Keratinocyte (primary cell): ENCODE results near the gene MLLT10. TPM values are rescaled to one million over a fixed set of nuclear protein-coding genes. Genes with fewer than 3 reads are reported as not detected.
A peak's percentile ranks its signal among the peaks of the same experiment; 100 is the strongest.
"Not testable (repeated sequence)": the region's sequence is repeated elsewhere in the genome, so short reads cannot be mapped to it uniquely, and the experiment has no call there.

Experiments
- DNase-seq: peaks from one replicate; pipeline ENCODE4 v3.0.0-alpha.2; 2011; ENCODE audit warnings: low read depth, missing footprints, low spot score
- FAIRE-seq: peaks from 2 replicates; lab custom pipeline; 2011; peaks lifted over from hg19 to GRCh38; lab: Jason Lieb, UNC
- H2AFZ ChIP-seq: 2 replicates; pipeline ENCODE4 v1.6.0; 2012; ENCODE audit warnings: low read length, control low read depth, inconsistent platforms; ENCODE audit not compliant: control insufficient read depth
- H3K27ac ChIP-seq: 2 replicates; pipeline ENCODE4 v1.5.1; 2011; ENCODE audit warnings: low read length; ENCODE audit not compliant: control insufficient read depth, insufficient read depth
- H3K27me3 ChIP-seq: 3 replicates; pipeline ENCODE4 v1.6.0; 2011; ENCODE audit warnings: low read length; ENCODE audit not compliant: control insufficient read depth, insufficient read depth; ENCODE audit errors: extremely low read depth
- H3K36me3 ChIP-seq, 2 experiments: 2 replicates in 1 of 2; 3 replicates in 1 of 2; pipeline ENCODE4 v1.5.1; 2011; ENCODE audit warnings: low read length in 2 of 2, mild to moderate bottlenecking in 1 of 2; ENCODE audit not compliant: control insufficient read depth in 2 of 2, insufficient read depth in 2 of 2; ENCODE audit errors: extremely low read depth in 1 of 2
- H3K4me1 ChIP-seq: 3 replicates; pipeline ENCODE4 v1.5.1; 2011; ENCODE audit warnings: low read length; ENCODE audit not compliant: control insufficient read depth, insufficient read depth; ENCODE audit errors: extremely low read depth
- H3K4me2 ChIP-seq: 3 replicates; pipeline ENCODE4 v1.6.0; 2011; ENCODE audit warnings: low read depth, low read length; ENCODE audit not compliant: control insufficient read depth, insufficient read depth; ENCODE audit errors: extremely low read depth
- H3K4me3 ChIP-seq, 3 experiments: fragments of 200-600 bp in 1 of 3; sonication (generic) in 1 of 3; 2 replicates in 2 of 3; 3 replicates in 1 of 3; pipeline ENCODE4 v1.5.1; 2011 to 2016; ENCODE audit warnings: low read length in 3 of 3, mild to moderate bottlenecking in 3 of 3, control low read depth in 2 of 3, inconsistent platforms in 1 of 3, low read depth in 1 of 3, mixed read lengths in 1 of 3, mixed run types in 1 of 3, moderate library complexity in 1 of 3; ENCODE audit not compliant: control insufficient read depth in 2 of 3, insufficient read depth in 2 of 3; ENCODE audit errors: extremely low read depth in 1 of 3
- H3K79me2 ChIP-seq: 2 replicates; pipeline ENCODE4 v1.6.0; 2012; ENCODE audit warnings: low read length; ENCODE audit not compliant: control insufficient read depth, insufficient read depth
- H3K9ac ChIP-seq: 3 replicates; pipeline ENCODE4 v1.6.0; 2011; ENCODE audit warnings: low read length; ENCODE audit not compliant: control insufficient read depth, insufficient read depth; ENCODE audit errors: extremely low read depth
- H3K9me1 ChIP-seq: 3 replicates; pipeline ENCODE4 v1.6.0; 2011; ENCODE audit warnings: low read length; ENCODE audit not compliant: control insufficient read depth, insufficient read depth; ENCODE audit errors: extremely low read depth
- H3K9me3 ChIP-seq: 2 replicates; pipeline ENCODE4 v1.5.1; 2012; ENCODE audit warnings: low read depth, low read length; ENCODE audit not compliant: control insufficient read depth
- H4K20me1 ChIP-seq: 3 replicates; pipeline ENCODE4 v1.6.0; 2011; ENCODE audit warnings: low read length; ENCODE audit not compliant: control insufficient read depth, insufficient read depth; ENCODE audit errors: extremely low read depth
- EZH2 ChIP-seq: IDR thresholded peaks from one replicate; pipeline ENCODE4 v1.6.1; 2012; ENCODE audit warnings: inconsistent platforms, mild to moderate bottlenecking, low read length, moderate library complexity
- dilution Hi-C: fragments of 300-500 bp; cut with MboI; formaldehyde crosslinking; loops from one replicate; pipeline ENCODE4 v1.7.0; 2020; ENCODE audit warnings: low sequenced_read_pairs; ENCODE audit not compliant: extremely low pct_ligation_motif_present
- polyA plus RNA-seq, 5 experiments: library from polyadenylated mRNA; depleted of rRNA in 3 of 5; stranded (reverse) in 3 of 5; stranded (forward) in 1 of 5; unstranded in 1 of 5; fragments of >200 nt; gene quantifications; 1 replicate in 1 of 5; 2 replicates in 3 of 5; 3 replicates in 1 of 5; pipeline versions ENCODE4 v1.2.1 to v1.2.3, GENCODE V29; 2011 to 2012; ENCODE audit warnings: missing spikeins in 2 of 5, low read depth in 1 of 5, low replicate concordance in 1 of 5
- TF ChIP-seq, protein P1 (sequence below), 3 experiments: IDR thresholded peaks in 1 of 3; conservative IDR thresholded peaks in 1 of 3; optimal IDR thresholded peaks in 1 of 3; 2 replicates in 2 of 3; 3 replicates in 1 of 3; pipeline versions ENCODE3 to v1.5.1; 2011; ENCODE audit warnings: low read length in 3 of 3, mild to moderate bottlenecking in 3 of 3, moderate library complexity in 2 of 3, control low read depth in 1 of 3, inconsistent platforms in 1 of 3; ENCODE audit not compliant: insufficient read depth in 2 of 3; ENCODE audit errors: extremely low read depth in 1 of 3

MLLT10 gene
- polyA plus RNA-seq, 1 donor (not counting 4 experiments of a cell fraction or from before 2014, with no cell fraction given): 40.2 TPM

DNA sequence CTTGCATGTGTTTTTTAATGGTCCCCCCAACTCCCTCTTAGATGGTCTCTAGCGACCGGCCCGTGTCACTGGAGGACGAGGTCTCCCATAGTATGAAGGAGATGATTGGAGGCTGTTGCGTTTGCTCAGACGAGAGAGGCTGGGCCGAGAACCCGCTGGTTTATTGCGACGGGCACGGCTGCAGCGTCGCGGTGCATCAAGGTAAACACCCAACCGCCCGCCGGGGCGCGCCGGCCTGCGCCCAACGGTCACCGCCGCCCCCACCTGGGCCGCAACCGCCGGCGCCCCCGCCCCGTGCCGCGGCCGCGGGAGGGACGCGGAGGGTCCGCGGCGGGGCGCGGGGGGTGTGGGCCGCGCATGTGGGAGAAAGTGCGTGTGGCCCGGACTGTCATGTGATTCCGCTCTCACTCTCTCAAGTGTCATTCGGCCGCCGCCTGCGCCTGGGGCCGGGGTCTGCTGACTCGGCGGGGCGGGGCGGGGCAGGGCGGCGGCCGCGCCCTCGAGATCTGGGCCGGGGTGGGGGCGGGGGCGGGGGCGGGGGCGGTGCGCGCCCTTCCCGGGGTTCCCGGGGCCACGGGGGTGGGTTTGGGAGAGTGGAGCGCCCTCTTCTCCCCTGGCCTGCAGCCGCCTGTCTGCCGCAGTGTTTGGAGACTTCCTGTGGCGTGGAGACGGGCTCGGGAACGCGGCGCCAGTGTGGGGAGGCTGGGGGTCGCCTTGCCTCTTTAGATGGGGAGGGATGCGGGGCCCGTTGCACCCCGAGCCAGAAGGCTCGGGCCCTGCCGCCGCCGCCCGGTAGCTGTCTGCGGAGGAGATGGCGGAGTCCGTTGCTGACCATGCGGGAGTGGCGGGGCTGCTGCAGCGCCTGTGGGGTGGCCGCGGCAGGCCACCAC lies 817 bp downstream of the MLLT10 start:
- Histone ChIP-seq H3K27ac (peak overlapping the region; percentile 69), H4K20me1 (peaks cover 2% of the 10 kb centered on the region), H2AFZ (peak overlapping the region; percentile 5), H3K36me3 (peaks cover 0 to 1% of the 10 kb centered on the region in 2 experiments), H3K9me1 (no peaks in the 10 kb centered on the region), H3K79me2 (peaks cover 32% of the 10 kb centered on the region), H3K27me3 (no peaks in the 10 kb centered on the region), H3K4me3 (peak overlapping the region; percentile 59 to 74 (median 64)), H3K9me3 (no peaks in the 10 kb centered on the region), H3K4me1 (peaks cover 20% of the 10 kb centered on the region), H3K9ac (peak overlapping the region; percentile 96), H3K4me2 (peak overlapping the region; percentile 83)
- no peak for TF ChIP-seq EZH2
- TF ChIP-seq, protein P1, sequence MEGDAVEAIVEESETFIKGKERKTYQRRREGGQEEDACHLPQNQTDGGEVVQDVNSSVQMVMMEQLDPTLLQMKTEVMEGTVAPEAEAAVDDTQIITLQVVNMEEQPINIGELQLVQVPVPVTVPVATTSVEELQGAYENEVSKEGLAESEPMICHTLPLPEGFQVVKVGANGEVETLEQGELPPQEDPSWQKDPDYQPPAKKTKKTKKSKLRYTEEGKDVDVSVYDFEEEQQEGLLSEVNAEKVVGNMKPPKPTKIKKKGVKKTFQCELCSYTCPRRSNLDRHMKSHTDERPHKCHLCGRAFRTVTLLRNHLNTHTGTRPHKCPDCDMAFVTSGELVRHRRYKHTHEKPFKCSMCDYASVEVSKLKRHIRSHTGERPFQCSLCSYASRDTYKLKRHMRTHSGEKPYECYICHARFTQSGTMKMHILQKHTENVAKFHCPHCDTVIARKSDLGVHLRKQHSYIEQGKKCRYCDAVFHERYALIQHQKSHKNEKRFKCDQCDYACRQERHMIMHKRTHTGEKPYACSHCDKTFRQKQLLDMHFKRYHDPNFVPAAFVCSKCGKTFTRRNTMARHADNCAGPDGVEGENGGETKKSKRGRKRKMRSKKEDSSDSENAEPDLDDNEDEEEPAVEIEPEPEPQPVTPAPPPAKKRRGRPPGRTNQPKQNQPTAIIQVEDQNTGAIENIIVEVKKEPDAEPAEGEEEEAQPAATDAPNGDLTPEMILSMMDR (optimal IDR thresholded peaks at IDR 0.05 in 1 of 3, IDR thresholded peaks at IDR 0.05 in 1 of 3, conservative IDR thresholded peaks at IDR 0.05 in 1 of 3; ENCODE audit: extremely low read depth in 1 of 3, insufficient read depth in 2 of 3, low read length in 3 of 3): peak in 1 of 3 experiments; percentile 26
- DNase-seq (no peak), FAIRE-seq (no peak)
- dilution Hi-C loops: no loop called here

DNA sequence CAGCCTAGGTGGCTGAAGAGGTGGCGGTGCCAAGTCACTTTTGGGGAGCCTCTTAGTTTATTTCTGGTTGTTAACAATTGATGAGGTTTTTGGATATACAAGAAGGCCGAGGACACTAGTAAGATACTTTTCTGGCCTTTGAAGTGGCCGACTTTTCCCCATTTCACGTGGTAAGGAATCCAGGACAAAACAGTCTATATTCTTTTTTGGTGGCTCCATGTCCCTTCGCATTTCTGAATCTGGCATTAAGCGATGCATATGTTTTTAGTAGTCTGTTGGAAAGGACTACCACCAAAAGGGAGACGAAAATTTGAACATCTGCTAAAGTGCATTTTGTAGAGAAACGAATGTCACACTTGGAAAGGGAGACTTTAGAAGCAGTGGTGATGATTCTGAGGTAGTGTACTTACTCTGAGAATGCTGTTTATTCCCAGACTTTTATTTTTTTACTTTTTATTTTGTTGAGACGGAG lies 1.5 kb downstream of the MLLT10 start:
- H3K9ac ChIP-seq: peak overlapping the region; percentile 72
- H3K27me3 ChIP-seq: no peaks in the 10 kb centered on the region
- peaks cover 0 to 1% of the 10 kb centered on the region in 2 experiments for H3K36me3 ChIP-seq
- no peak for TF ChIP-seq EZH2
- TF ChIP-seq, protein P1 (optimal IDR thresholded peaks at IDR 0.05 in 1 of 3, IDR thresholded peaks at IDR 0.05 in 1 of 3, conservative IDR thresholded peaks at IDR 0.05 in 1 of 3; ENCODE audit: extremely low read depth in 1 of 3, insufficient read depth in 2 of 3, low read length in 3 of 3): no peak
- H3K4me3 ChIP-seq: peak overlapping the region; percentile 59 to 74 (median 64)
- H3K27ac ChIP-seq: peak overlapping the region; percentile 69
- peaks cover 34% of the 10 kb centered on the region for H3K79me2 ChIP-seq
- H3K4me1 ChIP-seq: peaks cover 20% of the 10 kb centered on the region
- H3K4me2 ChIP-seq: peak overlapping the region; percentile 83
- H3K9me3 ChIP-seq: no peaks in the 10 kb centered on the region
- no peak for FAIRE-seq
- no peak for DNase-seq
- dilution Hi-C loops: no loop called here
- H2AFZ ChIP-seq: peak overlapping the region; percentile 19
- H4K20me1 ChIP-seq: peaks cover 2% of the 10 kb centered on the region
- H3K9me1 ChIP-seq: no peaks in the 10 kb centered on the region

DNA sequence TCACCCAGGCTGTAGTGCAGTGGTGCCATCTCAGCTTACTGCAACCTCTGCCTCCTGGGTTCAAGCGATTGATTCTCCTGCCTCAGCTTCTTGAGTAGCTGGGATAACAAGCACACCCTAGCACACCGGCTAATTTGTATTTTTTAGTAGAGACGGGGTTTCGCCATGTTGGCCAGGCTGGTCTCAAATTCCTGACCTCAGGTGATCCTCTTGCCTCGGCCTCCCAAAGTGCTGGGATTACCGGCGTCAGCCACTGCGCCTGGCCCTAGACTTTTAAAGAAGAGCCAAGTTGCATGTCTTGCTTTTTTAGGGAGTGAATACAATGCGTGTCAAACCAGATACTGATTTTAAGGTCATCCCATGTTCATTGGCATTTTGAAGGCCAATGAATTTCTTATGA lies 1.9 kb downstream of the MLLT10 start:
- peaks cover 35% of the 10 kb centered on the region for H3K79me2 ChIP-seq
- FAIRE-seq, H3K9me3 ChIP-seq, H4K20me1 ChIP-seq, dilution Hi-C loops, DNase-seq, H3K27ac ChIP-seq, H3K9me1 ChIP-seq, H3K36me3 ChIP-seq, H3K27me3 ChIP-seq, H2AFZ ChIP-seq: not testable (repeated sequence)
- peaks cover 20% of the 10 kb centered on the region for H3K4me1 ChIP-seq
- H3K4me2 ChIP-seq: peak overlapping the region; percentile 83
- H3K4me3 ChIP-seq: peak overlapping the region in 2 of 3 experiments; percentile 59 to 74
- peak overlapping the region; percentile 72 for H3K9ac ChIP-seq
